ENCODE data around the gene BATF3.

BATF3 gene

GRCh38 chr1:212677573-212677972, 22.1 kb downstream of the BATF3 start:
- TF ChIP-seq ELF4 (IDR thresholded peaks at IDR 0.05) = no peak
- TF ChIP-seq L3MBTL2 (conservative IDR thresholded peaks at IDR 0.05) = no peak
- TF ChIP-seq SUZ12 (IDR thresholded peaks at IDR 0.05) = no peak
- no peak for TF ChIP-seq SP1 (IDR thresholded peaks at IDR 0.05)
- no peak for TF ChIP-seq ZNF384 (IDR thresholded peaks at IDR 0.05)
- no peak for TF ChIP-seq CTBP1 (IDR thresholded peaks at IDR 0.05; ENCODE audit: borderline replicate concordance)
- TF ChIP-seq PKNOX1 (IDR thresholded peaks at IDR 0.05) = no peak
- TF ChIP-seq TARDBP (IDR thresholded peaks at IDR 0.05) = no peak
- TF ChIP-seq FOXK2 (IDR thresholded peaks at IDR 0.05) = no peak
- no peak for DNase-seq (ENCODE audit: extremely low spot score)
- CTCF ChIA-PET = interaction anchor here (1.0 to 2.6 kb wide), 3 partner anchors 9 to 22 kb away, joined by 3 to 17 read pairs (median 6); partner anchors contain the start of gene BATF3
- POLR2A ChIA-PET = interaction anchor here (1.1 kb wide), 1 partner anchor 69 kb away, joined by 3 read pairs; the partner anchor contains the start of gene ATF3

DNA sequence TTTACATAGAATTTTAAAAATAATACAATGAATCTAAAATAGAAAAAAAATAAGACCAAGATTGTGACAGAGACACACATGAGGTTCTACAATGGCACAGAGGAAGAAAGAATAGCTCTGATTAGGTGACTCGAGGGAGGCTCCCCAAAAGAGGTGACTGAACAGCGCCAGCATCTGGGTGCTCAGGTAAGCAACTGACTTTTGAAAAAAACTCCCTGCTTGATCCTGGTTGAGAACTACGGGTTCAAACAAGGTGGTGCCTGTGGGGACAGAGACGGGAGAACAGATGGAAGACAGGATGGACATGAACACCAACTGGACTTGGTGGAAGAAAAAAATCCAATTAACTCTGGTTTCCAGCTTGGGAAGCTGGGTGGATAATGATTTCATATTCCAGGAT, 22.5 kb downstream of the BATF3 start:
- ChIA-PET CTCF (interaction anchor here (1.0 to 2.6 kb wide), 3 partner anchors 9 to 22 kb away, joined by 3 to 17 read pairs (median 6); partner anchors contain the start of gene BATF3), POLR2A (interaction anchor here (1.1 kb wide), 1 partner anchor 69 kb away, joined by 3 read pairs; the partner anchor contains the start of gene ATF3)
- TF ChIP-seq CTBP1 (IDR thresholded peaks at IDR 0.05; ENCODE audit: borderline replicate concordance) (no peak), PKNOX1 (IDR thresholded peaks at IDR 0.05) (no peak), L3MBTL2 (conservative IDR thresholded peaks at IDR 0.05) (no peak), FOXA1 (IDR thresholded peaks at IDR 0.05) (no peak), ELF4 (IDR thresholded peaks at IDR 0.05) (no peak), FOXM1 (IDR thresholded peaks at IDR 0.05; ENCODE audit: borderline replicate concordance) (no peak), ZNF384 (IDR thresholded peaks at IDR 0.05) (no peak), LEF1 (IDR thresholded peaks at IDR 0.05; ENCODE audit: borderline replicate concordance) (no peak), BHLHE40 (IDR thresholded peaks at IDR 0.05; ENCODE audit: borderline replicate concordance) (no peak), ARNT (IDR thresholded peaks at IDR 0.05) (no peak), TARDBP (IDR thresholded peaks at IDR 0.05) (no peak)
- DNase-seq (ENCODE audit: extremely low spot score) = no peak

GRCh38 chr1:212675675-212676074, 24.0 kb downstream of the BATF3 start:
- TF ChIP-seq NFRKB (IDR thresholded peaks at IDR 0.05) (no peak), FOXM1 (IDR thresholded peaks at IDR 0.05; ENCODE audit: borderline replicate concordance) (no peak), PKNOX1 (IDR thresholded peaks at IDR 0.05) (no peak), L3MBTL2 (conservative IDR thresholded peaks at IDR 0.05) (no peak), HDGF (IDR thresholded peaks at IDR 0.05; ENCODE audit: borderline replicate concordance) (no peak), LEF1 (IDR thresholded peaks at IDR 0.05; ENCODE audit: borderline replicate concordance) (no peak), TARDBP (IDR thresholded peaks at IDR 0.05) (no peak), BHLHE40 (IDR thresholded peaks at IDR 0.05; ENCODE audit: borderline replicate concordance) (no peak), CTBP1 (IDR thresholded peaks at IDR 0.05; ENCODE audit: borderline replicate concordance) (no peak), SUZ12 (IDR thresholded peaks at IDR 0.05) (no peak), FOXA1 (IDR thresholded peaks at IDR 0.05) (no peak)
- DNase-seq (ENCODE audit: extremely low spot score) = no peak
- ChIA-PET POLR2A (no interaction called here), CTCF (no interaction called here)

- DNase-seq (ENCODE audit: extremely low spot score) = no peak
- TF ChIP-seq FOXK2 (IDR thresholded peaks at IDR 0.05) (no peak), L3MBTL2 (conservative IDR thresholded peaks at IDR 0.05) (no peak), SUZ12 (IDR thresholded peaks at IDR 0.05) (no peak), TARDBP (IDR thresholded peaks at IDR 0.05) (no peak), LEF1 (IDR thresholded peaks at IDR 0.05; ENCODE audit: borderline replicate concordance) (no peak), SP1 (IDR thresholded peaks at IDR 0.05) (no peak), PKNOX1 (IDR thresholded peaks at IDR 0.05) (no peak)
Measured at GRCh38 chr1:212674872-212675271, 24.8 kb downstream of the BATF3 start.

DNA sequence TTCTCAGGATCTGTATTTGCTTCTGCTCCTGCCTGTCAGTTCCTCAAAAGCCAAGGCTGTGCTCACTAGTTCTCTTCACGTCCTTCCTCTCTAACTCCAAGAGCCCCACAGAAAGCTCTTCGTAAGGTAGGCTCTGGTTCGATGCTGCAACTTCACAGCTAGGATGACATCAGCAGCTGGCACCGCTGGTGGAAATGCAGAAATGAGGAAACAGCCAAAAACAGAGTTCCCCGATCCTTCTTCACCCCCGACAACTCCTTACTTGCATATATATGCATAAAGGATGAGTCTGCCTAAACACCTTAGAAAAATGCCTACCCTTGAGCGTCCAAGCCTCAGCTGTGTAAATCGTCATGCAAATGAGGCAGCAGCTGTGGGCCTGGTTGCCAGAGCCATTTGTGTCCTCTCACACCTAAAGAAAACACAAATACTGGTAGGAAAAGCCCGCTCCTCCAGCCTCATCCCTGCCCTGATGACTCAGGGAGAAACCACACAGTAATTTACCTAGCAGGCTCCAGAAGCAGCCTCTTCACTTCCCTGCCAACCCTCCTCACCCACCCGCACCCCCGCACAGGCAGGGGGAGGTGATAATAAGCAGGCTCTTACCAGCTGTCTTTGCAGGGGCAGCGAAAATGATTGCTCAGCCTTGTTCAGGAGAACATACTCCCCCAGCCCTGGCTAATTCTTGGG, 28.2 kb downstream of the BATF3 start:
- no peak for DNase-seq (ENCODE audit: extremely low spot score)
- ChIA-PET POLR2A (interaction anchor here (1.2 kb wide), 1 partner anchor 63 kb away, joined by 4 read pairs; the partner anchor contains the start of gene ATF3), CTCF (interaction anchor here (0.7 kb wide), 1 partner anchor 34 kb away, joined by 3 read pairs; no protein-coding TSS in a partner anchor)
- TF ChIP-seq SP1 (IDR thresholded peaks at IDR 0.05) (no peak), FOXK2 (IDR thresholded peaks at IDR 0.05) (no peak), FOXM1 (IDR thresholded peaks at IDR 0.05; ENCODE audit: borderline replicate concordance) (no peak), ZNF384 (IDR thresholded peaks at IDR 0.05) (no peak), TARDBP (IDR thresholded peaks at IDR 0.05) (no peak), ARNT (IDR thresholded peaks at IDR 0.05) (no peak), HDGF (IDR thresholded peaks at IDR 0.05; ENCODE audit: borderline replicate concordance) (no peak), PKNOX1 (IDR thresholded peaks at IDR 0.05) (no peak), SUZ12 (IDR thresholded peaks at IDR 0.05) (no peak), ELF4 (IDR thresholded peaks at IDR 0.05) (no peak), CTBP1 (IDR thresholded peaks at IDR 0.05; ENCODE audit: borderline replicate concordance) (no peak), LEF1 (IDR thresholded peaks at IDR 0.05; ENCODE audit: borderline replicate concordance) (no peak), L3MBTL2 (conservative IDR thresholded peaks at IDR 0.05) (no peak), BHLHE40 (IDR thresholded peaks at IDR 0.05; ENCODE audit: borderline replicate concordance) (no peak), NFRKB (IDR thresholded peaks at IDR 0.05) (no peak), FOXA1 (IDR thresholded peaks at IDR 0.05) (no peak)

More at GRCh38 chr1:212674872-212675271, 24.8 kb downstream of the BATF3 start:
- POLR2A ChIA-PET = no interaction called here
- CTCF ChIA-PET = no interaction called here

Measured in HEK293T (cell line).